HG02798 (cell line): ENCODE measurements around the gene RAD51B.

Source experiments
- ATAC-seq: cut with Tn5 transposase; IDR thresholded peaks from one replicate; pipeline ENCODE4 v1.9.1; 2021; ENCODE audit warnings: mild to moderate bottlenecking; ENCODE audit not compliant: unreplicated experiment, poor library complexity

RAD51B gene

DNA sequence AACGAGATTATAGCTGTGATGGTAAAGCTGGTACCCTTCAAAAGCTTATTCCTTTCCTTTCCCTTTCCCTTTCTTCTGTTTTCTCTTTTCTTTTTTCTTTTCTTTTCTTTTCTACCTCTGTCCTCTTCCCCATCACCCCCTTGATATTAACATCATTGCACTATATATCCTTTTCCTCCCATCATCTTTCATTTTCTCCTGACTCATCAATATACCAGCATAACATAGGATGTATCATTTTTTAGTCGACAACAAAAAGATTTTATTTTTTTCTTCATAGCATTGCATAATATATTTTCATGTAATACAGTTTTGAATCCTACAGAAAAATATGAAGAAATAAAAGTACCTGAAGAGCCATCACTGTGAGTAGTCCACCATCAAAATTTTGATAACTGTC is 230.6 kb downstream of the RAD51B start:
- no peak for ATAC-seq

GRCh38 chr14:68051146-68051545 is 231.6 kb downstream of the RAD51B start:
- no peak for ATAC-seq

DNA sequence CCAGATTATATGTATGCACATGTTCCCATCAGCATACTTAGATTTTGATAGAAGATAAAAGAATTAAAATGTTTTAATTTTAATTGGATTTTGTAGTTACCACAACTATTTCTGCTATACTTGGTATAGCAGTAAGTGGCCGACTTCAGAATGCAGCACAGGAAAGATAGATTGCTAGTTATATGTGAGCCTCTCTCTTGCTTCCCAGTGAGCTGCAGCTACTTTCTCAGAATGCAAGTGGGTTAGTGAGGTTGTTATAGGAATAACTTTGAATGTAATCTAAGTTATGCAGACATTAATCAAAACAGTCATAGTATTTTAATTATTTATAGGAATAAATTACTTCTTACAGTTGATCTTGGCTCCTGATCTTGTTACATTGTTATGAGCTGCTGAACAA is 240.6 kb downstream of the RAD51B start:
- ATAC-seq, result no peak

GRCh38 chr14:68062651-68063050 is 243.1 kb downstream of the RAD51B start:
- ATAC-seq, result no peak

GRCh38 chr14:68065322-68065721 is 245.7 kb downstream of the RAD51B start:
- ATAC-seq, result no peak

DNA sequence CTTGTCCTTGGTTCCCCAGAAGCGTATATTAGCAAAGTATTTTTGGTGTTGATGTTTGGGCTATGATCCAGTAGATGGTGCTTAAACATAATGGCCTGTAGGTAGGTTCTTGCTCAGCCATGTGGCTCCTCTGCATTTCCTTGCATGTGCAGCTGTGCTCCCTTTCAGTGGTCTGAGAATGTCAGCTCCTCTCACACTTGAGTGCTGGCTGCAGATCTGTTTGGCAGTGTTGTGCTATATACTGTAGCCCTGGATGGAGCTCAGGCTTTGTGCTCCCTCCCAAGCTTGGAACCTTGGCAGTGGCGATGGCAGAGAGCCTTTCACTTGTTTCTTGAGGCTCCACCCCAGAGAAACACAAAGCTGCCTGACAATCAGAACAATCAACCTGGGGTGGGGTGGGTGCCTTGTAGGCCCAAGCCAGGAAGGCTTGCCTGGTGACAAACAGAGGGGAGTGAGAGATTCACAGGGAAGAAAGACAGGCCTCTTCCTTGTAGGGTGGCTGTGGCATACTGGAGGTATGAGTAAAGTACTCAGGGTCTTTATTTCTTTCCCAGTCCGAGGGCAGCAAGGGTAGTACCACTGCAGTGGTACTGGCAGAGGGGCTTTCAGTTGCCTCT is 255.3 kb downstream of the RAD51B start:
- ATAC-seq, result no peak

DNA sequence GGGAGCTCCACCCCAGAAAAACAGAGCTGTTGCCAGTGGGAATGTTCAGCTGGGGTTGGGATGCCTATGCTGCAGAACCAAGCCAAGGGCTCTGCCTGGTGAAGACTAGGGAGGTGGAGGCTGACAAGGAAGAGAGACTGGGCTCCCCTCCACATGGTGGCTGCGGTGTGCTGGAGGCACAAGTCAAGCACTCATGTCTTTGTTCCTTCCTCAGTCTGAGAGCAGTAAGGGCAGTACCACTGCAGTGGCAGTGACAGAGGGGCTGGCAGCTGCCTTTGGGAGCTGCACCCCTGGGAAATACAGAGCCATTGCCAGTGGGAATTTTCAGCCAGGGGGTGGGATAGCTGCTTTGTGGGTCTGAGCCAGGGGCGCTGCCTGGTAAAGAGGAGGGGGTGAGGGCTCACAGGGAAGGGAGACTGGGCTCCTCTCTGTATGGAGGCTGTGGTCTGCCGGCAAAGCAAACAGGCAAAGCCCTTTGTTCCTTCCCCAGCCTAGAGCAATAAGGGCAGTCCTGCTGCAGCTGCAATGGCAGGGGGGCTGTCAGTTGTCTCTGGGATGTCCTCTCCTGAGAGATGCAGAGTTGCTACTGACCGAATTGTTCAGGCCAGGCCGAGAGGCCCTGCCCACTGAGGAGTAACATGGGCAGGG is 255.9 kb downstream of the RAD51B start:
- ATAC-seq, result no peak

DNA sequence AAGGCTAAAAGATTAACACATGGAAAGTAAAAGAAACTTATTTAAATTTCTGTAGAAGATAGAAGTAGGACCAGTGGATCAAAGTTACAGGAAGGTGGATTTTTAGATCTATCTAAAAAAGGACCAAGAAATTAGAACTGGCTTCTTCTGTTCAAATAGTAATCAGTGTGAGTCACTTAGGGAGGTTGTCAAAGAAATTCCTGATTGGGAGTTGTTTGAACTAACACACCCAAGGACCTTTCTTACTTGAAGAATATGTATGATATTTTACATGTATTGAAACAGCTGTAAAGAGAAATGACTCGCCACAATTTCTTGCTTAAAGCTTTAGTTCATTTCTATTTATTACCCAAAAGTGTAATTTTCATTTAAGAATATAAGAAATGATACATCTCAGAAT is 256.9 kb downstream of the RAD51B start:
- no peak for ATAC-seq

GRCh38 chr14:68079941-68080697 is 260.5 kb downstream of the RAD51B start:
- no peak for ATAC-seq

DNA sequence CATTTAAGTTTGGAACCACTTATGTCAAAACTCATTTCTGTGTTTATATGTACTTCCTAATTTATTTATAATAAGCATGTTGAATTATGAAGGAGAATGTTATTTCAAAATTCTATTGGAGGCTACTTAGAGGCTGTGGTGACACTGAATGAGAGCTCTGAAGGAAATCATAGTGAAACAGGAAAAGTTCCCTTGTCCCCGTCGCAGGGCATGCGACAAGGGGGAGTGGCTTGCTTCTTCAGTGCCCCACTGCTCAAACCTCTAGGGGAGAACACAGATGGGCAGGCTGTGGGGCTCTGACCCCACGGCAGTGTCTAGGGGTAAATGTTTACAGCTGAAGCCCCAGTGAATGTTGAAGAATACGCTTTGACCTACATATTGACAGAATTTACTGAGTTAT is 261.9 kb downstream of the RAD51B start:
- ATAC-seq, result no peak

GRCh38 chr14:68082698-68083291 is 263.2 kb downstream of the RAD51B start:
- no peak for ATAC-seq

GRCh38 chr14:68084256-68084655 is 264.7 kb downstream of the RAD51B start:
- no peak for ATAC-seq

- no peak for ATAC-seq
Observed at GRCh38 chr14:68085742-68086141, 266.2 kb downstream of the RAD51B start.

- no peak for ATAC-seq
Observed at GRCh38 chr14:68088451-68088854, 268.9 kb downstream of the RAD51B start.

DNA sequence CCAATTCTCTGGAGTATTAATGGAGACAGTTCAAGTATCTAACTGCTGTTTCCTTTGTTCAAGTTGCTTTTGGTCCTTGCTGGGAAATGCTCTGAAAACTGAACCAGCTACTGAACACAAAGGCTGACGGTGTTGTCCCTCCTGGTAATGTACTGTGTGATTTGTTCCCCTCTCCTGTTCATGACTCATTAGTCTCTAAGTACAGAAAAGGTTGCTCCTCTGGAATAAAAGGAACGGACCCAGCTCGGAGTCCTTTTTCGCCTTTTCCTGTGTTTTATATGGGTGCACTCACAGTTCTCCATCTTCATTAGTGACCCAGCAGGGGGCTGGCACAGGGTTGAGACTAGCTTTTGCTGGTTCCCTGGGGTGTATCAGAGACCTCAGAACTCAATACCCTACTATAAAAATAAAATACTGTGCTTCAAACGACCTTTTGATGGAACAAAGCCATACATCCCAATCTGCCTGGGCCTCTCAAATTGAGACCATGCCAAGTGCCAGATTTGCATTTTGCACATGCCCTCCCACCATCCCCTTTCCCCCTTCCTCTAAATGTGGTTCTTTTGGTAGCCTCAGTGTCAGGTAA is 269.7 kb downstream of the RAD51B start:
- no peak for ATAC-seq

DNA sequence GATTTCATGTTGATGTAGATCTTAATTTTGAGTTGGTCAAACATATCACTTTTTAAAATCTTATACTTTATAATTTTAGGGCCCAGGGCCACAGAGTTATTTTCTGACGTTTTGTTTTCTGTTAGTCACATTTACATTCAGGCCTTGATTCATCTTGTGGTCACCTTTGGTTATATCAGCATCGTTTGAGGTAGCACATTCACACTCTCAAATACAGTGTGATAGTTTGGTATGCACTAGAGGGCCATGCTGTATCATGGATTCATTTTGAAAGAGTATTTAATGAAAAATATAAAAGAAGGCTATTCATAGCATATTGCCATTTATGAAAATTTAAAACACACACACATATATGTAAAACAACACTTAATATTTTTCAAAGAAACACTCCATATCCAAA is 274.6 kb downstream of the RAD51B start:
- ATAC-seq, result no peak

GRCh38 chr14:68094752-68095151 is 275.2 kb downstream of the RAD51B start:
- no peak for ATAC-seq

- no peak for ATAC-seq
Observed at GRCh38 chr14:68097727-68098126, 278.1 kb downstream of the RAD51B start.

- no peak for ATAC-seq
Observed at GRCh38 chr14:68098834-68099233, 279.3 kb downstream of the RAD51B start.

DNA sequence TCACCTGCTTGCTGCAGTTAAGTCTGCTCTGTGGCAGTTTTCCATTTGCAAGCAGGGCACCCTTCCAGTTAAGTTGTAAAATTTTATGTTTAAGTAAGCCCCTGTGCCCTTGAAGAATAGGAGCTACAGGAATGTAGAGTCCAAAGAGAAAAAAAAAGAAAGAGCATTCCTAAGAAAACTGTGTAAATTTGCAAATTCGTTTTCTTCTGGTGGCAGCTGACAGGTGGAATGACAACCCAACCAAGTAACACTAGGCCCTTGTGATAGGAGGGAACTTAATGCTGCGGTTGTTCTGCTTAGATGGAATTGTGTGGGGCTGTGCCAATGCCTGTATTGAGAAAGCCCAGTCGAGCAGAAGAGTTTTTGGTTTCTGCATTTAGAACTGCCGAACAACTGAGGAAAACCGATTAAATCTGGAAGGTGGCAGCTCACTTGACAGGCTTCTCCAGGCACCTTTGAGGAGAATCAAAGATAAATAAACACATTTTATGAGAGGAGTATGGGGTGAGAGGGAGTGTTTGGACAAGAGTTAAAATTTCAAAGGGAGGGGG is 280.0 kb downstream of the RAD51B start:
- no peak for ATAC-seq
